ENCODE results near the gene CFAP46. TPM values are rescaled to one million over a fixed set of nuclear protein-coding genes. Genes with fewer than 3 reads are reported as not detected.

The CFAP46 gene
- polyA plus RNA-seq, 1 of the 3 experiments (the other 2 are of a cell fraction): 3.9 TPM

GRCh38 chr10:132945125-132945893 lies 2.9 kb upstream of the CFAP46 start:
- WGBS (ENCODE audit: low lambda C conversion rate): 59% methylated on average over 13 of the region's 25 CpGs

More at GRCh38 chr10:132945125-132945893, 2.9 kb upstream of the CFAP46 start:
- Histone ChIP-seq H3K9me3 (no peaks in the 10 kb centered on the region), H3K4me1 (ENCODE audit: control insufficient read depth in 1 of 2, insufficient read depth in 2 of 2, low read depth in 1 of 2, low read length in 1 of 2) (peaks cover 0 to 11% of the 10 kb centered on the region in 2 experiments; a peak in 1 of 4 replicates), H3K27me3 (ENCODE audit: insufficient read depth) (peaks cover 4% of the 10 kb centered on the region; the same call in 1 of the 2 replicates), H3K27ac (ENCODE audit: low read depth in 2 of 2, low read length in 1 of 2) (no peak overlapping the region), H3K79me2 (ENCODE audit: insufficient read depth) (no peaks in the 10 kb centered on the region), H2AFZ (ENCODE audit: low read depth) (no peak overlapping the region), H3K9ac (no peak overlapping the region), H3K9me2 (no peaks in the 10 kb centered on the region), H3K4me3 (ENCODE audit: low read depth in 2 of 2, low read length in 1 of 2) (no peak overlapping the region), H3K36me3 (replicated peaks in 1 of 2; ENCODE audit: control insufficient read depth in 1 of 2, insufficient read depth in 2 of 2, low read length in 1 of 2) (no peaks in the 10 kb centered on the region), H3F3A (replicated peaks; ENCODE audit: insufficient read depth) (no peaks in the 10 kb centered on the region), H3K4me2 (no peak overlapping the region), H4K20me1 (ENCODE audit: insufficient read depth) (no peaks in the 10 kb centered on the region)
- TF ChIP-seq RAD21 (IDR thresholded peaks at IDR 0.05; ENCODE audit: low read length) (no peak), CHD2 (IDR thresholded peaks at IDR 0.05; ENCODE audit: low read length, partially characterized antibody) (no peak), FOXJ3 (CRISPR knock-in tag; IDR thresholded peaks at IDR 0.05) (no peak), RCOR1 (IDR thresholded peaks at IDR 0.05; ENCODE audit: low read length) (no peak), MXI1 (IDR thresholded peaks at IDR 0.05; ENCODE audit: low read depth, low read length) (no peak), TEAD4 (IDR thresholded peaks at IDR 0.05; ENCODE audit: borderline replicate concordance, insufficient read depth) (no peak), ZBTB33 (IDR thresholded peaks at IDR 0.05; ENCODE audit: borderline replicate concordance, low read depth) (no peak), RFX5 (IDR thresholded peaks at IDR 0.05; ENCODE audit: low read length) (no peak), REST (IDR thresholded peaks at IDR 0.05; ENCODE audit: low read depth, low read length) (no peak), FOSL2 (IDR thresholded peaks at IDR 0.05; ENCODE audit: borderline replicate concordance, low read depth) (no peak), NFIC (IDR thresholded peaks at IDR 0.05; ENCODE audit: borderline replicate concordance) (no peak), TCF12 (IDR thresholded peaks at IDR 0.05) (no peak)
- DNase-seq: no peak
- ChIA-PET POLR2A (no interaction called here), CTCF (interaction anchor here (0.6 to 1.0 kb wide), 2 partner anchors 180 to 198 kb away, joined by 3 read pairs; no protein-coding TSS in a partner anchor)
